GM12873 (cell line): Measurements from ENCODE around the gene PTH2.

Experiments used
- CTCF ChIP-seq: IDR thresholded peaks from 2 replicates; pipeline ENCODE4 v1.5.1; 2012; ENCODE audit warnings: low read depth, mild to moderate bottlenecking, moderate library complexity, low read length, control low read depth; ENCODE audit not compliant: insufficient read depth; ENCODE audit errors: missing control alignments

Gene PTH2

DNA sequence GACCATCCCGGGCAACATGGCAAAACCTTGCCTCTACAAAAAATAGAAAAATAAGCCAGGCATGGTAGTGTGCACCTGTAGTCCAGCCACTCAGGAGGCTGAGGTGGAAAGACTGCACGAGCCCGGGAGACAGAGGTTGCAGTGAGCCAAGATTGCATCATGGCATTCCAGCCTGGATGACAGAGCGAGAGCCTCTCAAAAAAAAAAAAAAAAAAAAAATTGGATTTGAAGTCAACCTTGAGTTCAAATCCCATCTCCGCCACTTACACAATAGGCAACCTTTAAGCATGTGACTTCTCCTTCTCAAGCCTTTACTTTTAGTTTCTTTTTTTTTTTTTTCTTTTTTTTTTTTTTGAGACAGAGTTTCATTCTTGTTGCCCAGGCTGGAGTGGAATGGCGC is 23.2 kb downstream of the PTH2 start:
- TF ChIP-seq CTCF: no peak

DNA sequence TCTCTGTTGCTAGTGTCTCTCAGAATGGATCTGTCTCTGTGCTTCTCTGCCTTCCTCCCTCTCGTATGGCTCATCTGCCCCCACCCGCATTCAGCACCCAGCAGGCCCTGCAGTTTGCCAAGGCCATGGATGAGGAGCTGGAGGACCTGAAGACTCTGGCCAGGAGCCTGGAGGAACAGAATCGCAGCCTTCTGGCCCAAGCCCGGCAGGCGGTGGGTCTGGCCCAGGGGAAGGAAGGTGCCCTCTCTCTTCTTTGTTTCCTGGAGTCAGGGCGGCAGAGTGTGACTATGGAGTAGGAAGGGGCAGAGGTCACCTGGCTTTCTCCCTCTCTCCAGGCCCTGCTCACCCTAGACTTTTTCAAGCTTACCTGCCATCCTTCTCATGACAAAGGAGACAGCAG is 24.3 kb downstream of the PTH2 start:
- TF ChIP-seq CTCF: no peak

- TF ChIP-seq CTCF: no peak
Observed at GRCh38 chr19:49398001-49398615, 25.1 kb downstream of the PTH2 start.

DNA sequence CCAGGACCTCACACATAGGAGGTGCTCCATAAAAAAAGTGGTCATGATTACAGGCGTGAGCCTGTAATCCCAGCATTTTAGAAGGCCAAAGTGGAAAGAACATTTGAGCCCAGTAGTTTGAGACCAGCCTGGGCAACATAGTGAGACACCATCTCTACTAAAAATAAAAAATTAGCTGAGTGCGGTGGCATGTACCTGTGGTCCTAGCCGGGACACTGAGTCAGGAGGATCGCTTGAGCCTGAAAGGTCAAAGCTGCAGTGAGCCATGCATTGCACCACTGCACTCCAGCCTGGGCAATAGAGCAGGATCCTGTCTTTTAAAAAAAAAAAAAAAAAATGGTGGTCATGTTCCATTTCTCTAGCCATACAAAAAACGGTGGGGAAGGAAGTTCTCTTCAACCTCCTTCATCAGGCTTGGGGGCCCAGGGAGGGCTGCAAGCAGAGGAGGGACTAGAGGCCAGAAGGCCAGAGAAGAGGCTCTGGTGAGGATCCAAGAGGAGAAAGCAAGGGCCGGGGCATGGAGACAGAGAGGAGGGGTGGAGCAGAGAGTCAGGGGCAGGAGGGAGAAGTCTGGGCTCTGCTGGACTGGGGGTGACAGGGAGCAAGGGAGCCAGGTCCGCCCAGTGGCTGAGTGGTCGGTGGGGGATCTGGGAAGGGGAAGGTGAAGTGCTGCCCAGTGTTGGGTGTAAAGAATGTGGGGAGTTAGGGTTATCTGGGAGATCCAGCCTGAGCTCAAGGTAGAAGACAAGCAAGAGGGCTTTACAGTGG is 26.3 kb downstream of the PTH2 start:
- no peak for TF ChIP-seq CTCF

- no peak for TF ChIP-seq CTCF
Observed at GRCh38 chr19:49395581-49396407, 27.4 kb downstream of the PTH2 start.

DNA sequence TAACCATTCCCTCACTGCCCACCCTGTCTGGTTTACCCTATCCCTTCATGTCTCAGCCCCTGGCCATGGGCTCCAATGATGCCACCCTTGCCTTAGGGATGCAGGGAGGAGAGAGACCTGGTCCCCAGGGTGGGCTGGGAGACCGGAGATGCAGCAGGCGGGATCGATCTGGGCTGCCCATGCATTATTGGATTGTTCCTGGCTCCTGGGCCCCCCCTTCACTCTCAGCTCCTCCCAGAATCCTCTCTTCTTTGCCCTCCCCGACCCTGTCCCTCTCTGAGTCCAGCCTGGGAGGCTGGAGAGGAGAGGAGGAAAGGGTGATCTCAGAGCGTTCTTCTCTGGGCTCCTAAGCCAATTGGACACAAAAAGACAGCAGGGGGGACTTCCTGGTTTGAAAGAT is 29.4 kb downstream of the PTH2 start:
- no peak for TF ChIP-seq CTCF
